ENCODE data around the gene RPS15.

GRCh38 chr19:1445932-1446712 lies 7.9 kb downstream of the RPS15 start:
- no peak for TF ChIP-seq CTCF (IDR thresholded peaks at IDR 0.05)
- no peak for TF ChIP-seq ZFX (IDR thresholded peaks at IDR 0.05; ENCODE audit: borderline replicate concordance)

Data from 22Rv1 (cell line).